Activated naive CD4-positive, alpha-beta T cell treated with anti-CD3 and anti-CD28 coated beads, Interleukin-2, amount 50 U/mL, for 24 hours (primary cell): ENCODE measurements around the gene ZC3H10.

Experiments used
- H3K27ac Mint-ChIP-seq: one replicate; pipeline ENCODE4 v1.8.0; 2021; ENCODE audit warnings: mild to moderate bottlenecking, mixed read lengths
- H3K27me3 Mint-ChIP-seq: one replicate; pipeline ENCODE4 v1.8.0; 2021; ENCODE audit warnings: mixed read lengths
- H3K36me3 Mint-ChIP-seq: one replicate; pipeline ENCODE4 v1.8.0; 2021; ENCODE audit warnings: mixed read lengths
- H3K4me1 Mint-ChIP-seq: one replicate; pipeline ENCODE4 v1.8.0; 2021; ENCODE audit warnings: mixed read lengths
- H3K4me3 Mint-ChIP-seq: one replicate; pipeline ENCODE4 v1.8.0; 2021; ENCODE audit warnings: mild to moderate bottlenecking, mixed read lengths
- H3K9me3 Mint-ChIP-seq: one replicate; pipeline ENCODE4 v1.8.0; 2021; ENCODE audit warnings: mixed read lengths

The ZC3H10 gene

GRCh38 chr12:56163533-56164344, 45.7 kb downstream of the ZC3H10 start:
- Mint-ChIP-seq H3K27me3 (no peaks in the 10 kb centered on the region), H3K36me3 (peaks cover 17% of the 10 kb centered on the region), H3K4me3 (no peak overlapping the region), H3K9me3 (no peaks in the 10 kb centered on the region), H3K4me1 (peaks cover 29% of the 10 kb centered on the region), H3K27ac (peak overlapping the region; percentile 48)

- H3K27ac Mint-ChIP-seq = peak overlapping the region; percentile 48
- H3K4me1 Mint-ChIP-seq = peaks cover 24% of the 10 kb centered on the region
- H3K36me3 Mint-ChIP-seq = peaks cover 12% of the 10 kb centered on the region
- no peaks in the 10 kb centered on the region for H3K27me3 Mint-ChIP-seq
- H3K9me3 Mint-ChIP-seq = no peaks in the 10 kb centered on the region
- no peak overlapping the region for H3K4me3 Mint-ChIP-seq
Measured at GRCh38 chr12:56164345-56164729, 46.3 kb downstream of the ZC3H10 start.

- Mint-ChIP-seq H3K9me3 (no peaks in the 10 kb centered on the region), H3K36me3 (peaks cover 17% of the 10 kb centered on the region), H3K4me3 (no peak overlapping the region), H3K27me3 (no peaks in the 10 kb centered on the region), H3K27ac (peak overlapping the region; percentile 62), H3K4me1 (peaks cover 14% of the 10 kb centered on the region)
Measured at GRCh38 chr12:56165369-56165768, 47.3 kb downstream of the ZC3H10 start.

- Mint-ChIP-seq H3K4me3 (no peak overlapping the region), H3K36me3 (peaks cover 16% of the 10 kb centered on the region), H3K4me1 (no peaks in the 10 kb centered on the region), H3K27ac (no peak overlapping the region), H3K9me3 (no peaks in the 10 kb centered on the region), H3K27me3 (no peaks in the 10 kb centered on the region)
Measured at GRCh38 chr12:56169229-56169759, 51.2 kb downstream of the ZC3H10 start.

- H3K4me1 Mint-ChIP-seq = no peaks in the 10 kb centered on the region
- H3K27me3 Mint-ChIP-seq = no peaks in the 10 kb centered on the region
- H3K9me3 Mint-ChIP-seq = no peaks in the 10 kb centered on the region
- H3K4me3 Mint-ChIP-seq = no peak overlapping the region
- H3K27ac Mint-ChIP-seq = no peak overlapping the region
- H3K36me3 Mint-ChIP-seq = peaks cover 20% of the 10 kb centered on the region
Measured at GRCh38 chr12:56172839-56173238, 54.8 kb downstream of the ZC3H10 start.
